CD14-positive monocyte (primary cell): Measurements from ENCODE around the gene DDX39A. TPM values are rescaled to one million over a fixed set of nuclear protein-coding genes. Genes with fewer than 3 reads are reported as not detected.

ENCODE experiments used
- DNase-seq, 3 donors: peaks; one replicate each; pipeline ENCODE4 v3.0.0-alpha.2; 2011 to 2022
- H2AFZ ChIP-seq: 2 replicates; pipeline ENCODE4 v1.6.0; 2012; ENCODE audit warnings: mild to moderate bottlenecking, low read depth, low read length, inconsistent platforms; ENCODE audit not compliant: insufficient read depth, poor library complexity, severe bottlenecking
- H3K27ac ChIP-seq, 2 donors: 1 replicate in 1 of 2; 2 replicates in 1 of 2; pipeline ENCODE4 v1.5.1; 2012 to 2013; ENCODE audit warnings: low read length in 2 of 2, control low read depth in 1 of 2, inconsistent platforms in 1 of 2, low read depth in 1 of 2, mild to moderate bottlenecking in 1 of 2
- H3K27me3 ChIP-seq, 2 donors: one replicate each; pipeline versions ENCODE4 v1.6.0 to v1.6.1; 2011 to 2013; ENCODE audit warnings: low read length in 2 of 2; ENCODE audit not compliant: control insufficient read depth in 2 of 2, insufficient read depth in 2 of 2
- H3K36me3 ChIP-seq, 2 donors: replicated peaks in 1 of 2; 1 replicate in 1 of 2; 2 replicates in 1 of 2; pipeline versions ENCODE4 v1.5.1 to v1.6.1; 2012 to 2013; ENCODE audit warnings: low read length in 2 of 2, control low read depth in 1 of 2, inconsistent platforms in 1 of 2, mild to moderate bottlenecking in 1 of 2; ENCODE audit not compliant: insufficient read depth in 2 of 2, control insufficient read depth in 1 of 2
- H3K4me1 ChIP-seq, 2 donors: 1 replicate in 1 of 2; 2 replicates in 1 of 2; pipeline versions ENCODE4 v1.5.1 to v1.6.1; 2012 to 2013; ENCODE audit warnings: low read length in 2 of 2, control low read depth in 1 of 2, inconsistent platforms in 1 of 2, mild to moderate bottlenecking in 1 of 2, moderate library complexity in 1 of 2; ENCODE audit not compliant: insufficient read depth in 2 of 2, control insufficient read depth in 1 of 2
- H3K4me2 ChIP-seq: replicated peaks from 2 replicates; pipeline ENCODE3; 2012; ENCODE audit warnings: low read length, moderate library complexity, mild to moderate bottlenecking; ENCODE audit not compliant: poor library complexity, severe bottlenecking; ENCODE audit errors: extremely low read depth
- H3K4me3 ChIP-seq, 3 experiments: fragments of 200-600 bp in 1 of 3; sonication (generic) in 1 of 3; replicated peaks in 1 of 3; 1 replicate in 2 of 3; 2 replicates in 1 of 3; pipeline ENCODE4 v1.5.1; 2011 to 2013; ENCODE audit warnings: low read length in 3 of 3, mild to moderate bottlenecking in 3 of 3, control low read depth in 2 of 3, low read depth in 2 of 3, inconsistent platforms in 1 of 3, moderate library complexity in 1 of 3
- H3K79me2 ChIP-seq: 2 replicates; pipeline ENCODE4 v1.6.0; 2012; ENCODE audit warnings: mild to moderate bottlenecking, control low read depth, inconsistent platforms, low read length, moderate library complexity; ENCODE audit not compliant: insufficient read depth
- H3K9ac ChIP-seq: 2 replicates; pipeline ENCODE4 v1.6.0; 2017; ENCODE audit warnings: low read length, mild to moderate bottlenecking; ENCODE audit not compliant: insufficient read depth, poor library complexity, severe bottlenecking
- H3K9me3 ChIP-seq, 2 donors: replicated peaks in 1 of 2; 1 replicate in 1 of 2; 2 replicates in 1 of 2; pipeline versions ENCODE4 v1.5.1 to v1.6.1; 2012 to 2013; ENCODE audit warnings: low read length in 2 of 2, control low read depth in 1 of 2; ENCODE audit not compliant: control insufficient read depth in 1 of 2, insufficient read depth in 1 of 2
- H4K20me1 ChIP-seq: 2 replicates; pipeline ENCODE4 v1.6.0; 2012; ENCODE audit warnings: mild to moderate bottlenecking, low read length, control low read depth, moderate library complexity; ENCODE audit not compliant: insufficient read depth
- H3K27ac Mint-ChIP-seq, 7 donors: one replicate each; pipeline ENCODE4 v1.8.0; 2020; ENCODE audit warnings: mild to moderate bottlenecking in 7 of 7, mixed read lengths in 7 of 7, moderate library complexity in 6 of 7, inconsistent platforms in 2 of 7
- H3K27me3 Mint-ChIP-seq, 3 donors: one replicate each; pipeline ENCODE4 v1.8.0; 2021 to 2022; ENCODE audit warnings: low read depth in 3 of 3, mild to moderate bottlenecking in 3 of 3, mixed read lengths in 3 of 3, moderate library complexity in 3 of 3, inconsistent platforms in 1 of 3
- H3K36me3 Mint-ChIP-seq, 2 donors: one replicate each; pipeline ENCODE4 v1.8.0; 2020; ENCODE audit warnings: mixed read lengths in 2 of 2, inconsistent platforms in 1 of 2, mild to moderate bottlenecking in 1 of 2
- H3K4me1 Mint-ChIP-seq: one replicate; pipeline ENCODE4 v1.8.0; 2020; ENCODE audit warnings: mild to moderate bottlenecking, mixed read lengths
- H3K4me3 Mint-ChIP-seq, 2 donors: one replicate each; pipeline ENCODE4 v1.8.0; 2020; ENCODE audit warnings: mild to moderate bottlenecking in 2 of 2, mixed read lengths in 2 of 2, moderate library complexity in 1 of 2
- H3K9me3 Mint-ChIP-seq, 7 donors: one replicate each; pipeline ENCODE4 v1.8.0; 2020 to 2022; ENCODE audit warnings: mixed read lengths in 7 of 7, mild to moderate bottlenecking in 6 of 7, moderate library complexity in 6 of 7, inconsistent platforms in 2 of 7
- CTCF ChIP-seq: fragments of 200-600 bp; IDR thresholded peaks from one replicate; pipeline ENCODE4 v1.8.0; 2022; ENCODE audit warnings: antibody characterized with exemption, mild to moderate bottlenecking
- WGBS: methylation state at CpG from one replicate; pipeline ENCODE4 v1.1.5; 2013; ENCODE audit warnings: missing lambda C conversion rate; ENCODE audit not compliant: insufficient coverage; 5-methylcytosine and 5-hydroxymethylcytosine counted together
- intact Hi-C, 2 donors: fragments of 100-400 bp; cut with micrococcal nuclease; formaldehyde crosslinking; loops; one replicate each; pipeline versions ENCODE4 v1.15.0 to v1.15.1; 2023
- polyA plus RNA-seq, 3 donors: library from polyadenylated mRNA; depleted of rRNA in 1 of 3; unstranded in 2 of 3; stranded (reverse) in 1 of 3; fragments of 300-500 nt in 2 of 3; fragments of >200 nt in 1 of 3; fragmentation: Illumina TruSeq in 2 of 3; gene quantifications; 1 replicate in 2 of 3; 2 replicates in 1 of 3; pipeline ENCODE4 v1.2.3, GENCODE V29; 2012 to 2021

DDX39A gene
- polyA plus RNA-seq, 3 donors, result 78.7 to 187 (median 83.5) TPM

GRCh38 chr19:14383661-14384555, 35.2 kb downstream of the DDX39A start:
- WGBS, result 0% methylated on average over 6 of the region's 10 CpGs
- peak overlapping the region; percentile 90 to 99 (median 98) for H3K27ac Mint-ChIP-seq
- peak; percentile 81 to 93 (median 87) for DNase-seq
- Histone ChIP-seq H2AFZ (no peak overlapping the region), H3K4me3 (peak overlapping the region; percentile 86 to 93 (median 89)), H3K36me3 (peaks cover 5% of the 10 kb centered on the region in 2 donors), H3K4me1 (peaks cover 72 to 76% of the 10 kb centered on the region in 2 donors), H3K9me3 (no peaks in the 10 kb centered on the region), H4K20me1 (peaks cover 54% of the 10 kb centered on the region), H3K9ac (peak overlapping the region; percentile 96), H3K4me2 (peak overlapping the region; percentile 85), H3K27me3 (no peaks in the 10 kb centered on the region), H3K27ac (peak overlapping the region; percentile 97), H3K79me2 (peaks cover 84% of the 10 kb centered on the region)
- H3K27me3 Mint-ChIP-seq, result peaks cover 0 to 3% (median 0%) of the 10 kb centered on the region in 3 donors
- peaks cover 0 to 3% (median 0%) of the 10 kb centered on the region in 7 donors for H3K9me3 Mint-ChIP-seq
- TF ChIP-seq CTCF, result no peak
- peak overlapping the region; percentile 91 to 99 for H3K4me3 Mint-ChIP-seq
- intact Hi-C loops, result loop anchor here in 1 of 2 donors (2.0 kb wide), 1 partner anchor 13 kb away; no protein-coding TSS in a partner anchor
- H3K36me3 Mint-ChIP-seq, result peaks cover 17 to 43% of the 10 kb centered on the region in 2 donors
- peaks cover 61% of the 10 kb centered on the region for H3K4me1 Mint-ChIP-seq

- peak overlapping the region; percentile 86 to 93 (median 89) for H3K4me3 ChIP-seq
- H3K4me2 ChIP-seq, result peak overlapping the region; percentile 85
- H4K20me1 ChIP-seq, result peaks cover 34% of the 10 kb centered on the region
- H3K79me2 ChIP-seq, result peaks cover 67% of the 10 kb centered on the region
- peak overlapping the region; percentile 9 for H2AFZ ChIP-seq
- peak overlapping the region; percentile 90 to 99 (median 98) for H3K27ac Mint-ChIP-seq
- H3K27ac ChIP-seq, result peak overlapping the region; percentile 97
- H3K9ac ChIP-seq, result peak overlapping the region; percentile 96
- no peaks in the 10 kb centered on the region for H3K9me3 ChIP-seq
- peak; percentile 91 to 98 (median 96) for DNase-seq
- intact Hi-C loops, result no loop called here
- no peak for TF ChIP-seq CTCF
- H3K9me3 Mint-ChIP-seq, result peaks cover 0 to 3% (median 0%) of the 10 kb centered on the region in 7 donors
- peaks cover 59 to 69% of the 10 kb centered on the region in 2 donors for H3K4me1 ChIP-seq
- H3K4me3 Mint-ChIP-seq, result peak overlapping the region; percentile 91 to 99
- 0% methylated on average over 6 of the region's 18 CpGs for WGBS
- no peaks in the 10 kb centered on the region for H3K27me3 ChIP-seq
- peaks cover under 1 to 2% of the 10 kb centered on the region in 2 donors for H3K36me3 ChIP-seq
- peaks cover 0 to 3% (median 0%) of the 10 kb centered on the region in 3 donors for H3K27me3 Mint-ChIP-seq
- H3K36me3 Mint-ChIP-seq, result peaks cover 8 to 28% of the 10 kb centered on the region in 2 donors
- H3K4me1 Mint-ChIP-seq, result peaks cover 55% of the 10 kb centered on the region
Measured at GRCh38 chr19:14381689-14382474, 37.3 kb downstream of the DDX39A start.
